H9 (cell line): ENCODE measurements around the gene CPT1B. TPM values are rescaled to one million over a fixed set of nuclear protein-coding genes. Genes with fewer than 3 reads are reported as not detected.

Source experiments
- DNase-seq: peaks from one replicate; pipeline ENCODE4 v3.0.0-alpha.2; 2017
- H2AFZ ChIP-seq: one replicate; pipeline ENCODE4 v1.6.1; 2013; ENCODE audit warnings: mild to moderate bottlenecking, low read length, control low read depth, moderate library complexity
- H2AK5ac ChIP-seq: 2 replicates; pipeline ENCODE4 v1.6.1; 2013; ENCODE audit warnings: low read length, control low read depth, mixed read lengths; ENCODE audit not compliant: insufficient read length
- H2BK120ac ChIP-seq: one replicate; pipeline ENCODE4 v1.6.1; 2013; ENCODE audit warnings: low read depth, mild to moderate bottlenecking, low read length, control low read depth, inconsistent platforms; ENCODE audit not compliant: poor library complexity, severe bottlenecking
- H2BK12ac ChIP-seq: 2 replicates; pipeline ENCODE4 v1.6.1; 2013; ENCODE audit warnings: low read length, control low read depth, mixed read lengths, low read depth; ENCODE audit not compliant: insufficient read length
- H2BK15ac ChIP-seq: 2 replicates; pipeline ENCODE4 v1.6.1; 2013; ENCODE audit warnings: low read depth, low read length, control low read depth
- H2BK20ac ChIP-seq: one replicate; pipeline ENCODE4 v1.6.1; 2013; ENCODE audit warnings: low read depth, mild to moderate bottlenecking, low read length, control low read depth, inconsistent platforms; ENCODE audit not compliant: poor library complexity, severe bottlenecking
- H2BK5ac ChIP-seq: 2 replicates; pipeline ENCODE4 v1.6.1; 2013; ENCODE audit warnings: low read length, control low read depth, mixed read lengths; ENCODE audit not compliant: insufficient read length
- H3K14ac ChIP-seq: 2 replicates; pipeline ENCODE4 v1.6.1; 2013; ENCODE audit warnings: low read length, control low read depth; ENCODE audit not compliant: insufficient read depth
- H3K18ac ChIP-seq: 2 replicates; pipeline ENCODE4 v1.6.1; 2013; ENCODE audit warnings: low read depth, mild to moderate bottlenecking, mixed read lengths, low read length, control low read depth; ENCODE audit not compliant: insufficient read length
- H3K23ac ChIP-seq: 2 replicates; pipeline ENCODE4 v1.6.1; 2013; ENCODE audit warnings: low read length, control low read depth, mixed read lengths, low read depth; ENCODE audit not compliant: insufficient read length
- H3K23me2 ChIP-seq: 2 replicates; pipeline ENCODE4 v1.6.1; 2013; ENCODE audit warnings: low read depth, mild to moderate bottlenecking, mixed read lengths, low read length, control low read depth; ENCODE audit not compliant: insufficient read length, poor library complexity, severe bottlenecking
- H3K27ac ChIP-seq: 2 replicates; pipeline ENCODE4 v1.5.1; 2013; ENCODE audit warnings: low read length, control low read depth, mixed read lengths, low read depth; ENCODE audit not compliant: insufficient read length
- H3K27me3 ChIP-seq: 2 replicates; pipeline ENCODE4 v1.6.1; 2013; ENCODE audit warnings: low read length, control low read depth, inconsistent platforms; ENCODE audit not compliant: insufficient read depth
- H3K4ac ChIP-seq: 2 replicates; pipeline ENCODE4 v1.6.1; 2013; ENCODE audit warnings: low read depth, mild to moderate bottlenecking, control low read depth, inconsistent platforms, low read length, moderate library complexity
- H3K4me1 ChIP-seq: 2 replicates; pipeline ENCODE4 v1.6.1; 2013; ENCODE audit warnings: low read length, control low read depth, inconsistent platforms; ENCODE audit not compliant: insufficient read depth
- H3K4me2 ChIP-seq: 2 replicates; pipeline ENCODE4 v1.6.1; 2013; ENCODE audit warnings: low read length, control low read depth, mixed read lengths; ENCODE audit not compliant: insufficient read length, insufficient read depth
- H3K56ac ChIP-seq: 2 replicates; pipeline ENCODE4 v1.6.1; 2013; ENCODE audit warnings: low read depth, mild to moderate bottlenecking, mixed read lengths, low read length, control low read depth; ENCODE audit not compliant: insufficient read length
- H3K79me1 ChIP-seq: 2 replicates; pipeline ENCODE4 v1.6.1; 2013; ENCODE audit warnings: low read depth, mild to moderate bottlenecking, moderate library complexity, low read length, control low read depth, inconsistent platforms; ENCODE audit not compliant: insufficient read depth, poor library complexity, severe bottlenecking
- H3K79me2 ChIP-seq: 2 replicates; pipeline ENCODE4 v1.6.1; 2013; ENCODE audit warnings: low read length, control low read depth, inconsistent platforms; ENCODE audit not compliant: insufficient read depth
- H3K9ac ChIP-seq: 2 replicates; pipeline ENCODE4 v1.6.1; 2013; ENCODE audit warnings: low read length, control low read depth, mixed read lengths; ENCODE audit not compliant: insufficient read length; ENCODE audit errors: extremely low read depth
- H3K9me3 ChIP-seq: one replicate; pipeline ENCODE4 v1.6.1; 2013; ENCODE audit warnings: low read depth, low read length, inconsistent platforms; ENCODE audit not compliant: control insufficient read depth
- H3T11ph ChIP-seq: one replicate; pipeline ENCODE4 v1.6.1; 2013; ENCODE audit warnings: mild to moderate bottlenecking, low read length, control low read depth, inconsistent platforms
- H4K20me1 ChIP-seq: one replicate; pipeline ENCODE4 v1.6.1; 2013; ENCODE audit not compliant: control insufficient read depth, insufficient read length, insufficient read depth
- H4K5ac ChIP-seq: 2 replicates; pipeline ENCODE4 v1.6.1; 2013; ENCODE audit warnings: low read depth, mild to moderate bottlenecking, mixed read lengths, low read length, control low read depth; ENCODE audit not compliant: insufficient read length
- H4K8ac ChIP-seq: replicated peaks from 2 replicates; pipeline ENCODE4 v1.6.1; 2013; ENCODE audit warnings: low read length, control low read depth, mixed read lengths, low read depth; ENCODE audit not compliant: insufficient read length
- H4K91ac ChIP-seq: 2 replicates; pipeline ENCODE4 v1.6.1; 2013; ENCODE audit warnings: low read depth, mild to moderate bottlenecking, moderate library complexity, mixed read lengths, low read length, control low read depth; ENCODE audit not compliant: insufficient read length
- H3K27ac Mint-ChIP-seq, 3 experiments: 2 replicates in 2 of 3; 3 replicates in 1 of 3; pipeline ENCODE4 v1.8.0; 2020 to 2021; ENCODE audit warnings: mixed read lengths in 3 of 3, mild to moderate bottlenecking in 1 of 3, moderate library complexity in 1 of 3
- H3K27me3 Mint-ChIP-seq: 2 replicates; pipeline ENCODE4 v1.8.0; 2021; ENCODE audit warnings: low read depth, mild to moderate bottlenecking, moderate library complexity, mixed read lengths
- H3K36me3 Mint-ChIP-seq, 3 experiments: 2 replicates in 2 of 3; 3 replicates in 1 of 3; pipeline ENCODE4 v1.8.0; 2020 to 2021; ENCODE audit warnings: low read depth in 3 of 3, mixed read lengths in 3 of 3; ENCODE audit not compliant: insufficient read depth in 1 of 3
- H3K4me1 Mint-ChIP-seq, 2 experiments: 2 replicates each; pipeline ENCODE4 v1.8.0; 2020; ENCODE audit warnings: mixed read lengths in 2 of 2
- H3K4me3 Mint-ChIP-seq, 2 experiments: 2 replicates in 1 of 2; 3 replicates in 1 of 2; pipeline ENCODE4 v1.8.0; 2020 to 2021; ENCODE audit warnings: mild to moderate bottlenecking in 2 of 2, mixed read lengths in 2 of 2, moderate library complexity in 1 of 2
- H3K9me3 Mint-ChIP-seq, 2 experiments: 2 replicates in 1 of 2; 3 replicates in 1 of 2; pipeline ENCODE4 v1.8.0; 2020; ENCODE audit warnings: mild to moderate bottlenecking in 2 of 2, mixed read lengths in 2 of 2, moderate library complexity in 1 of 2
- CTCF ChIP-seq: fragments of 200-600 bp; sonication (generic); conservative IDR thresholded peaks from 3 replicates; pipeline ENCODE4 v1.8.0; 2021; ENCODE audit warnings: antibody characterized with exemption, mild to moderate bottlenecking
- WGBS: extraction: QIAGEN DNeasy Blood & Tissue Kit; methylation state at CpG from one replicate; pipeline ENCODE4 v1.1.7; 2013; ENCODE audit warnings: missing lambda C conversion rate, low lambda C conversion rate, mixed read lengths; ENCODE audit not compliant: insufficient read length; ENCODE audit errors: extremely low coverage; 5-methylcytosine and 5-hydroxymethylcytosine counted together
- total RNA-seq: library from RNA; stranded (reverse); gene quantifications from 2 replicates; pipeline ENCODE4 v1.2.1, GENCODE V29; 2021

Gene CPT1B
- total RNA-seq, 1 experiment from 2014 or later: 65.7 TPM

GRCh38 chr22:50621948-50622722 lies 43.9 kb upstream of the CPT1B start:
- no peak overlapping the region for H3K9ac ChIP-seq
- H2BK5ac ChIP-seq: no peak overlapping the region
- H3K79me2 ChIP-seq: no peaks in the 10 kb centered on the region
- Mint-ChIP-seq H3K4me1 (peaks cover 22 to 23% of the 10 kb centered on the region in 2 experiments), H3K27ac (no peak overlapping the region), H3K4me3 (peak overlapping the region; percentile 14 to 57; a peak in 4 of 5 replicates), H3K36me3 (peaks cover 0 to 3% (median 0%) of the 10 kb centered on the region in 3 experiments; a peak in 2 of 7 replicates), H3K9me3 (no peaks in the 10 kb centered on the region), H3K27me3 (peaks cover 25% of the 10 kb centered on the region)
- no peak overlapping the region for H2AK5ac ChIP-seq
- H2BK12ac ChIP-seq: no peak overlapping the region
- no peaks in the 10 kb centered on the region for H3K79me1 ChIP-seq
- H3K23me2 ChIP-seq: peaks cover 5% of the 10 kb centered on the region
- peak overlapping the region; percentile 86 for H3K4me2 ChIP-seq
- H3K9me3 ChIP-seq: no peaks in the 10 kb centered on the region
- H3K4ac ChIP-seq: no peak overlapping the region
- H3K4me1 ChIP-seq: peaks cover 9% of the 10 kb centered on the region
- H2BK20ac ChIP-seq: no peak overlapping the region
- H3K27me3 ChIP-seq: 0 out of 2 replicates have a peak, but pooled peaks cover 2% of the 10 kb centered on the region
- H3K56ac ChIP-seq: no peak overlapping the region
- H3K18ac ChIP-seq: no peak overlapping the region
- no peak overlapping the region for H4K8ac ChIP-seq
- TF ChIP-seq CTCF: peak; percentile 55; the same call in 2 of the 3 replicates
- no CpG with 5 or more reads among the region's 18 CpGs for WGBS
- no peaks in the 10 kb centered on the region for H4K20me1 ChIP-seq
- peak; percentile 36 for DNase-seq
- H4K91ac ChIP-seq: no peak overlapping the region
- no peak overlapping the region for H3K27ac ChIP-seq
- H2BK120ac ChIP-seq: no peak overlapping the region
- no peak overlapping the region for H3T11ph ChIP-seq
- H2BK15ac ChIP-seq: no peak overlapping the region
- no peak overlapping the region for H2AFZ ChIP-seq
- H3K23ac ChIP-seq: no peak overlapping the region
- H3K14ac ChIP-seq: no peak overlapping the region
- H4K5ac ChIP-seq: no peak overlapping the region
